HG03064 (cell line): ENCODE results near the gene GAS6.

ENCODE experiments used
- ATAC-seq: cut with Tn5 transposase; IDR thresholded peaks from one replicate; pipeline ENCODE4 v1.9.1; 2021; ENCODE audit warnings: low read depth; ENCODE audit not compliant: unreplicated experiment

Gene GAS6

DNA sequence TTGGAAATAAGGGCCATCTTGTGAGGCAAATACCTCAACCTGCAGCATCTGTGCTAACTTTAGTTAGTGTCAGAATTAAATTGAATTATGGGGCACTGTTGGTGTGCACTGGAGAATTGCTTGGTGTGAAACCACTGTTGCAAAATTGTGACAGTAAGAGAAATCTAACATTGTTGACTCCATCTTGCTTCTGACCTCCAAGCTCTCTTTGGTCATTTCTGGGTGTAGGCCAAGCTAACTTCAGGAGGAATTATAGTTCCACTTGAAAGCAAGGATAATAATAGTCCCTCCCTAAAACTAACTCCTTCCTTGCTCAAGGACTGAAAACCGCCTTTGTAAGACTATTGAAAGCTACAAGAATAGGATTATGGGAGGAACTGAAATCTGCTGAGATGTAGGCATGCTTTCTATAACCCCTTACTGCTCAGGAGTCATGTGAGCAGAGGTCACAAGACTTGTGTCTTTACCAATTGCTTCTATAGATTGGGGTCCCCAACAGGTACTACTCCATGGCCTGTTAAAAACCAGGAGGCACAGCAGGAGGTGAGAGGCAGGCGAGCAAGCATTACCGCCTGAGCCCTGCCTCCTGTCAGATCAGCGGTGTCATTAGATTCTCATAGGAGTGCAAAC is 24.9 kb upstream of the GAS6 start:
- no peak for ATAC-seq

DNA sequence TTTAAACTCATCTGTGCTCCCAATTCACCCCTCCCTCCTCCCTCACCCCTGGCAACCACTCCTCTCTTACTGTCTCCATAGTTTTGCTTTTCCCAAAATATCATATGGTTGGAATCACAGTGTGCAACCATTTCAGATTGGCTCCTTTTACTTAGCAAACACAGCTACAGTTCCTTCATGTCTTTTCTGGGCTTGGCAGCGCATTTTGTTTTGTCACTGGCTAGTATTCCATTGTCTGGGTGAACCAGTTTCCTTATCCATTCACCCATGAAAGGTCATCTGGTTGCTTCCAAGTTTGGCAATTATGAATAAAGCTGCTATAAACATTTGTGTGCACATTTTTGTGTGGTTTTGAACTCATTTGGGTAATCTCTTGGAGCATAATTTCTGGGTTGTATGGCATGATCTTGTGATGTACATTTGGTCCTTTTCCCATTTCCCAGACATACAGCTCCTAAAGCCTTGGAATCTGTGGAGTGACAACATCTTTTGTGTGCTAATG is 23.9 kb upstream of the GAS6 start:
- ATAC-seq: no peak

DNA sequence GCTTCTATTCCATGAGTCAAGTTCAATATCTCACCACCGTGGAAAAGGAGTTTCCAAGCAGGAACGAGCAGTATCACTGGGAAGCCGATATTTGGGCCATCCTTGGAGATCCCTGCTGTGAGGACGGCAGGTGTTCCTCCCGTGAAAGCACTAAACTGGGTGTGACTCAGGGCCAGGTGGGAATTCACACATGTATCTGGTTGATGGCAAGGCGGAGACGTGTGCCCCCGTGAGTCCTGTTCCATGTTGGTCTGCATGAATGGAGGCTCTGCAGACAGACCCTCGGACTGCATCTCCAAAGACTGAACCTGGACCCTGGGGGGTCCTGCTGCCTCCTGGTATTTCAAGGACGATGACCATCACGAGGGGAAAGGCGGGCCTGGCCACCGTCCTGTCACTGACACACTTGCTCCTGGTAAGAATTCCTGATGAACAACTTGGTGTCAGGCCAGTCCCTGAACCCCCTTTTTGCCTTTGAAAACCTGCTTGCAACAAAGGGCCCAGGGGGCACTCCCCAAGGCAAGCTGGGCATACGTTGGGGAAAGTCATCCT is 22.8 kb upstream of the GAS6 start:
- no peak for ATAC-seq

DNA sequence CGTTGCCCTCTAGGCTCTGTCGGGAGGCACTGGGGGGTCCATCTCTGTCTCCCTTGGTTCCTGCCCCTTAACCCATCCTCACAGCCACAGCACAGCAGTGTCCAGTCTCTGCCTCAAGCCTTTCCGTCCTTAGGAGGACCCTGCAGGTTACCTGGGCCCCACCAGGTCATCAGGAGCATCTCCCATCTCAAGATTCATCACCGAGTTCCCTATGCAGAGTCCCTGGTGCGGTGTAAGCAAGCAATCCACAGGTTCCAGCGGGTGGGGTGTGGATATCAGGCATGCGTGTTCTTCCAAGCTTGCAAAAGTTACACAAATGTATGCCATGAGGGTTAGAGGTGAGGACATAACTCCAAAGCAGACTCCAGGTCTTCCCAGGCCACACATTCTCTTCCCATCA is 20.9 kb upstream of the GAS6 start:
- ATAC-seq: no peak

DNA sequence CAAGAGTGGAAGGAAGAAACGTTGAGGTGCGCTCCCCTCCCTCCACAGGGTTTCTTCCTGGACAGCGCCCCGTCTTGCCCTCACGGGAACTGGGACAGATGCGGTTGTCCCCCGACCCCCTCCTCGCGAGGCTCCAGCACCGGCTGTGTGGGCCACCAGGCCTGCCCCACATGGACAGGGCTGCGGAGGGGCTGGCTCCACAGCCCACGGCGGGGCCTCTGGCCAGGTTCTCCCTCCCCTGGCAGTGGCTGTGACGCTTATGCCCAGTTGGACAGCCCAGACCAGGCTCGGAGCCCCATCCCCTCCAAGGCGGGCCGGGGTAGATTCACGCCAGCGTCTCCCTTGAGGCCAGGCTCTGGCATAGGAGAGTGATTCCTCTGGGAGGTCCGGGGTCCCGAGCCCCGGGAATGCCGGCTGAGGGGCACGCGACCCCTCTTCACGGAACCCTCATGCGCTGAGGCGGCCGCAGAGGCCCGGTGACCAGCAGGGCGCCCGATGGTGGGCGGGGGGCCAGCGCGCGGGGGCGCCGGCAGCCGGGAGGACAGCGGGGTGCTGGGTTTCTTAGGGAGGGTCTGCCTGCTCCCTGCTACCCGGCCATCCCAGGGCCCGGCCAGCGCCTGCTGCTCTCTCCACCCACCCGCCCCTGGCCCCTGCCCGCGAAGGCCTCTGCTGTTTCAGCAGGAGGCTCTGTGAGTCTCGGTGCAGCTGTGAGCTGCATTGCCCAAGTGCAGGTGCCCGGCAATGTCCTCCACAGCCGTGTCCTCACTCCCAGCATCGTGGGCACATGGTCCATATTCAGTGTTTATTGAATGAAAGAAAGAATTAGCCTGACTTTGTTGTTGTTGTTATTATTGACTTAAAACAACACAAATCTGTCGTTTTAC is 20.3 kb upstream of the GAS6 start:
- ATAC-seq: no peak

DNA sequence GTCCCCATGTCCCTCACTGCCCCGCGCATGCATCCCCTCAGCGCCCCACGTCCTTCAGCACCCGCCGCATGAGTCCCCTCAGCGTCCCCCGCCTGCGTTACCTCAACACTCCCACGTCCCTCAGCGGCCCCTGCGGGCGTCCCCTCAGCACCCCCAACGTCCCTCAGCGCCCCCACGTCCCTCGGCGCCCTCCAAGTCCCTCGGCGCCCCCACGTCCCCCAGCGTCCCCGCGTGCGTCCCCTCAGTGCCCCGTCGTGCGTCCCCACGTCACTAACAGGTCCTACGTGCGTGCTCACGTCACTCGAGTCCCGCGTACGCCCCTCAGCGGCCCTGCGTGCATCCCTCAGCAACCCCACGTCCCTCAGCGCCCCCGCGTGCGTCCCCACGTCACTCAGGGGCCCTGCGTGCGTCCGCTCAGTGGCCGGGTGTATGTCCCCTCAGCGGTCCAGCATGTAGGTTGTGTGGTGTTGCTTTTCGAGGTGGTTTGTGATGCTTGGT is 19.5 kb upstream of the GAS6 start:
- no peak for ATAC-seq

DNA sequence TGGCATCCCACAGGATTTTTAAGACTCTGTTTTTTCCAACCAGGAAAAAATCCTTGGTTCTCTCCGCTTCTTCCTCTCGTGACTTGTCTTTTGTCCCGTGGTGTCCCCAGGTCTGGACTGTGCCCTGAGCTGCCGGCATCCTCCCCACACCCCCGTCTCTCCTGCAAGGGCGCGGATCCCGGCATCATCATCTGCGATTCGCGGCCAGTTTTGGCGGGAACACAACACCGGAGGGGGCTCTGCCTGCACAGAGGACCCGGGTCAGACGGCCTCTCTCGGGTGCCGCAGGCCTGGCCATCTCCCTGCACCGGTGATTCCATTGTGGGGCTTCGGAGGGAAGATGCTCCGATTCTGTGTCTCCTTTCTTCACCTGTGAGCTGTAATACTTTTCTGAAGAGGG is 18.8 kb upstream of the GAS6 start:
- no peak for ATAC-seq

DNA sequence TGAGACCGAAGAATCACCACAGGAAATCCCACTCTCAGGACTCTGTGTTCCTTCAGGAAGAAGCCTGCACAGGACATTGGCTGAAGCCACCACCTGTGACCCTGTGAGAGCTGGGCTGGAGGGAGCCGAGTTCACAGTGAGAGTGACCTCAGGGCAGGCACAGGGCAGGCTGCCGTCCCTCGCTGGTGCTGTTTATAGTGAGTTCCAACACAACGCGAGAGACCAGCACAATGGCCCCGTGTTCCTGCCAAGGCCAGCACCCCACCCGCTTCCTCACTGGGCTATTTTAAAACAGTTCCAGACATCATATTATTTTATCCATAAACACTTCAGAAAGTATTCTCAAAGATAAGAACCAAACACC is 18.4 kb upstream of the GAS6 start:
- ATAC-seq: no peak

DNA sequence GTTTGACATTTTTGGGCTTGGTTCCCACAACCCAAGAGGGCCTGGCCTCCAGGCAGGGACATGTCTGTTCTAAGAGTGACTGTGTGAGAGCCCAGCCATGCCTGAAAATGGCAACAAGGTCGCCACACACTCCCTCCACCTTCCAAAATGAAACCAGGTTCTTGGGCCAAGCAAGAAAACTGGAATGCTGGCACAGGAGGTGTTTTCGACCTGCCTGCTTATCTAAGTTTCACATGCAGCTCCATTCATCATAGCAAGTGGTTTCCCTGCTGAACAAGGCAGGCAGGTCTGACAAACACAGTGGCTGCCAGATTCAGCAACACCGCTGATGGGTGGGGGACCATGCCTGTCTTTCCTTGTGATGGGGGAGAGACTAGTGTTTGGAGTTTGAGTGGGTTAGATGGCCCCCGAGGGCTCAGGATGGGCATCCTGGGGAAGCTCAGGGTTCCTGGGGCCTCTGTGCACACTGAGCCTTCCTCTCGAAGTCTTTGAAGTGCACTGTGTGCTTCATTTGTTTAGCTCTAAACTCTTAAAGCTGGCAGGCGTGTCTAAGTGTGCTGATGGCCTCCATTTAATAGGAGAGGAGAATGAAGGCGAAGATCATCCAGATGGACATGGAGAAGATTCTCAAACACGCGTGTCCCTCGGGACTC is 17.9 kb upstream of the GAS6 start:
- ATAC-seq: no peak

DNA sequence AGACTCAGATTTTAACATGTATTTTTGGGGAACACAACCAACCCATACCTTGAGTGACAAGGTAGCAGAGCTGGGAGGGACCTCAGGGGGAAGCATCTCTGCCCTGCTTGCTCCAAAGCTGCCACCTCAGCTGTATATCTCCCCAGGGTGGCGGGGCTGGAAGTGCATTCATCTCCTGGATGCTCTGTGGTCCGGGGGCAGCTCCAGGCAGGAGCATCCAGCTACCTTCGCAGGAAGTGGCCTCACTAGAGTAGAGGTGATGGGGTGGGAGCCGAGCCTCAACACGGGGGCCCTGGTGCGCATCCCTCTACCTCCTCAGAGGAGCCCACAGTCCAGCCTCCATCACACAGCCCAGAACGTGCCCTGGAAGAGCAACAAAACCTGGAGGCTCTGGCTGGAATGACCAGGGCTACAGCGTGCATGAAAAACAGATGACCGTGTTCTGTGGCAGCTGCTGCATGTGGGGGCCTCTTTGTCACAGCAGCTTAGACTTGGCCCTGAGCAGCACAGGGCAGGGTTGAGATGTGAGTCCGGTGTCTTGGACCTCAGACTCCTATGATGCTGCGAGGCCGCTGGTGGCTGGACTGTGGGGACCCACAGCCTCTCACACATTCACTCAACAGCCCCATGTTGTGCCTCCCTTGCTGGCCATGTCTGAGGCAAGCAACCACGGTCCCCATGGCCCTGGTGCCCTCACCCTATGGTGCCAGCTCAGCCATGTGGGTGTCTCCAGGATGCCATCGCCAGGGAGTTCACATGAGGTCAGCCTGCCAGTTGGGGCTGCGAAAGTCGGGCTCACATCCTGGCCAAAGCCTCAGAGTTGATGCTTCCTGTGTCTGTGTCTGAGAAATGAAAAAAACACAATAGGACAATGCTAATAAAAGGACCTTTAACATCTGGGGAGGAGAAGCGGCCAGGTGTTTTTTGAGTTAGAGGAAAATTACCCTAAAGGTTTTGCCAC is 17.1 kb upstream of the GAS6 start:
- ATAC-seq: no peak

DNA sequence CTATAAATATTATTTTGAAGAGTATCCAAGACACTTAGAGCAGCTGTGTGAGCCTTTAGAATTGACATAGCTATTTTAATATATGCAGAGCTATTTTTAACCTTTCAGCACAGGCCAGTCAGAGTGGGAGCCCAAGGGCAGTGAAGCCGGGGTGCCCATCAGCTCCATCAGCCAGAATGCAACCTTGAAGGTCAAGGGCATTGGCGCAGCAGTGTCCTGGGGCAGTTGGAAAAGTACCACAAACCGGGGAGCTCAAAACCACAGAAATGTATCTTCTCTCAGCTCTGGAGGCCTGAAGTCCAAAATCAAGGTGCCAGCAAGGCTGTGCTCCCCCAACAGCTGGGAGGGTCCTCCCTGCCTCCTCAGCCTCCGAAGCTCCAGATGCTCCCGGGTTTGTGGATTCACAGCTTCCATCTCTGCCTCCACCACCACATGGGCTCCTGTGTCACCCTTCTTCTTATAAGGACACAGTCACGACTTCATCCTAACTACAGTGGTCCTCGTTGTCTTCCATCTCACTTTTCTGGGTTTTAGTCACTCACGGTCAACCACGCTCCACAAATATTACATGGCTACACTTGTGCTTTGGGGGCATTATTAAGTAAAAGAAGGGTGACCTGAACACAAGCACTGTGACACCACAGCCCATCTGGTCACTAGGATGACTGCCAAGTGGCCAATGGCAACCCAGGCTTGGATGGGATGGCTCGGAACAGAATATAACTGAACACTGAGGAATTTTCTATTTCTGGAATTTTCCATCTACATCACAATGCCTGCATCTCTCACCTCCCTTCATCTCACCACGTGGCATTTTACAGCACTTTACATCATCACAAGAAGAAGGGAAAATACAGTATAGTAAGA is 15.9 kb upstream of the GAS6 start:
- ATAC-seq: no peak

DNA sequence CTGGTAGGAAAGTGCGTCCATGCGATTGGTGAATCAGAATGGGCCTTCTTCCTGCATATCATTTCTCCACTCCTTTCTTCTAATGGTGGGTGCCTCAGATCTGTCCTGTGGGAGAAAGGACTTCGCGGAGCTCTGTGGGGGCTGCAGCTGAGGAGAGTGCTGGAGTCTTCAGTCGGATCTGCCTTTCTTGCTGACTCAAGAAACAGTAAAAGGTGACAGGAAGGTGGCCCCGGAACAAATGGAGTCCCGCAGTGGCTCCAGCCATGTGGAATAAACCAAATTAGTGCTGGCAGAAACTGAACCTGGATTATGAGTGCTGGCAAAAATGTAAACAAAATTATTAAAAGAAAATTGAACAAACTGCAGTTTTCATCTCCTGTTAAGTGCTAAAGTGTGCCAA is 15.1 kb upstream of the GAS6 start:
- no peak for ATAC-seq

DNA sequence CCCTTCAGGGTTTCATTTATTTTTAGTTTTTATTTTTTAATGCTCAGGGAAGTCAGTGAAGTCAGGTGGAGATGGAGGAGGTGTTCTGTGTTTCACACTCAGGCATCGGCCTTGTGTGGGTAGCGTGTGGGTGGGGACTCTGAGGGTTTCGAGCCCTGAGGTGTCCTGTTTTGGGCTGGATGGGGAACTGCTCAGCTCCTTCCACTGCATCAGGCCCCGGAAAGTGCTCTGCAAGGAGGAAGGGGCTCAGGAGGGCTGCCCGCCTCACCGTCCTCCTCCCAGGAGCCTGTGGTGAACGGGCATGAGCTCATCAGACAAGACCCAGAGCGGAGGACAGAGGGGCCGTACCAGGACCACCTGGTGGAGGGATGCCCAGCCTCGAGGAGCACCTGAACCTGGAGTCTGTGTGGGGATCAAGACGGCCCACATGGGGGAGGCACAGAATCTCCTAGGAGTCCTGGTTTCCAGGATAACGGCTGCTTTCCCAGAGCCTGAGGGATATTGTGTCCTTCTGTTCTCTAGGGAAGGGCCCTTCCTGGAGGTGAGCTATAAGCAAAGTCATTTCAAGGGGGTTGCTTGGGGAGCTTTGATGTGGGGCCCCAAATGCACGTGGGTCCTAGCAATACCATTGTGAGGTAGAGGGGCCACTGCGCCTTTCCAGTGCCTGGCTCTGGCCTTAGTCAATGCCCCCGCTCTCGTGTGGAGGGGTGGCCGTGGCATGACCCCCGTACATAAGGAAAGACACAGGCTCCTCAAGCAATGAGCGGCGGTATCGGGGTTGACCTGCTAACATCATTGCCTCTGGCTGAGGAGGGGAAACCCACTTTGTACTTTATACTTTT is 13.5 kb upstream of the GAS6 start:
- no peak for ATAC-seq

DNA sequence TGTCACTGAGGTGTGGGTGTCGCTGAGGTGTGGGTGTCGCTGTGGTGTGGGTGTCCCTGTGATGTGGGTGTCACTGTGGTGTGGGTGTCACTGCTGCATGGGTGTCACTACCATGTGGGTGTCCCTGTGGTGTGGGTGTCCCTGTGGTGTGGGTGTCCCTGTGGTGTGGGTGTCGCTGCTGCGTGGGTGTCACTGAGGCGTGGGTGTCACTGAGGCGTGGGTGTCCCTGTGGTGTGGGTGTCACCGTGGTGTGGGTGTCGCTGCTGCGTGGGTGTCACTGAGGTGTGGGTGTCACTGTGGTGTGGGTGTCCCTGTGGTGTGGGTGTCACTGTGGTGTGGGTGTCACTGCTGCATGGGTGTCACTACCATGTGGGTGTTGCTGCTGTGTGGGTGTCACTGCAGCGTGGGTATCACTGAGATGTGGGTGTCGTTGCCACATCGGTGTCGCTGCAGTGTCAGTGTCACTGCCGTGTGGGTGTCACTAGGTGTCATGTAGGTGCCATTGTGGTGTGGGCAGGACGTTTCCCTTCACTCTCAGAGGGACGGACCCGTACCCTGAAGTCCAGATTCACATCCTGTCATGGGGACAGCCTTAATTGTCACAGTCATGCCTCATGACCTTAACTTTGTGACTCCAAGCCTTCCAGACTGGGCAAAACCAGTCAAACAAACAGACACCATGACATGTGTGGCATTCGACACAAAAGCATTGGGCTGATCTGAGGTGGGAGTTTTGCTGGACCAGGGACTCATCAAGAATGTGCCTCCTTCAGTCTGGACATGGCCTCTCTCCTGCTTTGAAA is 12.7 kb upstream of the GAS6 start:
- no peak for ATAC-seq

DNA sequence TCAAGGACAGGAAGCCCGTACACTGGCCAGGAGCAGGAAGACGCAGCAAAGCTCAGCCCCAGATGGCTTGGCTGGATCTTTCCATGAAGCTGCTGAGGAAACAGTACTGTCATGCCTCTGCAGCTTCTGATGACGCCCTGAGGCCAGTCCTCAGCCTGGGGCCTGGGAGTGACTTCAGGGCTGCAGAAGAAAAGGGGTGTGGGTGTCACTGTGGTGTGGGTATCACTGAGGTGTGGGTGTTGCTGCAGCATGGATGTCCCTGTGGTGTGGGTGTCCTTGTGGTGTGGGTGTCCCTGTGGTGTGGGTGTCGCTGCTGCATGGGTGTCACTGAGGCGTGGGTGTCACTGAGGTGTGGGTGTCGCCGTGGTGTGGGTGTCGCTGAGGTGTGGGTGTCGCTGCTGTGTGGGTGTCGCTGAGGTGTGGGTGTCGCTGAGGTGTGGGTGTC is 12.0 kb upstream of the GAS6 start:
- ATAC-seq: no peak

DNA sequence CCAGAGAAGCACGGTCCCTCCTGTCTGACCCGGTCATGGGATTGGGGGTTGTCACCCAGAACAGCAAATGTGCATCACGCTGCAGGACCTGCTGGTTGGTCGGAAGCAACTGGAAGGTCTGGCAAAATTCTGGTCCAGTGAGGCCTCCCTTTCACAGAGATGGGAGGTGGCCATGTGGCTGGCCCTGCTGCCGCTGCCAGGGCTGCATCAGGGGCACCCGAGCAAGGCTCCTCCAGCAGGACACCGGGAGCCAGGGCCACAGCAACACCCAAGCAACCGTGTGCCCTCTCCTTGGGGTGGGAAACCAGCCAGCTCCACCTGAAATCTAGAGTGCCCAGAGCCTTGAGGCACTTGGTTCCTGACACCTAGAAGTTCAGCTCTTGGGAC is 11.5 kb upstream of the GAS6 start:
- no peak for ATAC-seq
